IMR-90 (cell line): ENCODE results near the gene PPP1CA. TPM values are rescaled to one million over a fixed set of nuclear protein-coding genes. Genes with fewer than 3 reads are reported as not detected.

Experiments
- ATAC-seq: fragments of 200-7000 bp; cut with Tn5 transposase; 2 replicates; pipeline ENCODE4 v1.9.1; 2020; ENCODE audit warnings: low read depth, mild to moderate bottlenecking, moderate library complexity
- BruUV-seq: library from RNA; stranded (reverse); fragments of 400-500 nt; replicated peaks from 2 replicates; lab custom pipeline; 2021; lab: Mats Ljungman, UMichigan
- CTCF ChIA-PET: fragments of 300-600 bp; formaldehyde crosslinking; extraction: SDS; loops from one replicate; lab custom pipeline; 2021; ENCODE audit warnings: antibody characterized with exemption; lab: Yijun Ruan, JAX
- POLR2A ChIA-PET: fragments of 300-600 bp; sonication (Branson Sonifier 250); formaldehyde crosslinking; loops from one replicate; lab custom pipeline; 2022; ENCODE audit warnings: antibody characterized with exemption; ENCODE audit not compliant: unreplicated experiment; lab: Charles Lee
- DNase-seq: peaks from one replicate; pipeline ENCODE4 v3.0.0; 2013
- H2AFZ ChIP-seq: replicated peaks from 2 replicates; pipeline ENCODE3; 2013; ENCODE audit warnings: low read length, mild to moderate bottlenecking; ENCODE audit not compliant: poor library complexity
- H2AK5ac ChIP-seq: 2 replicates; pipeline ENCODE4 v1.6.1; 2013; ENCODE audit warnings: low read depth, low read length, inconsistent platforms
- H2AK9ac ChIP-seq: replicated peaks from 2 replicates; pipeline ENCODE3; 2013; ENCODE audit warnings: mild to moderate bottlenecking, low read depth, low read length, moderate library complexity; ENCODE audit not compliant: poor library complexity
- H2BK120ac ChIP-seq: 2 replicates; pipeline ENCODE4 v1.6.1; 2013; ENCODE audit warnings: low read depth, low read length, inconsistent platforms
- H2BK15ac ChIP-seq: 3 replicates; pipeline ENCODE4 v1.6.1; 2013; ENCODE audit warnings: low read depth, low read length, inconsistent platforms
- H2BK20ac ChIP-seq: 2 replicates; pipeline ENCODE4 v1.6.1; 2013; ENCODE audit warnings: low read depth, mild to moderate bottlenecking, inconsistent platforms, low read length, moderate library complexity
- H2BK5ac ChIP-seq: 2 replicates; pipeline ENCODE4 v1.6.1; 2013; ENCODE audit warnings: mild to moderate bottlenecking, low read depth, low read length, inconsistent platforms; ENCODE audit not compliant: poor library complexity, severe bottlenecking
- H3K14ac ChIP-seq: replicated peaks from 2 replicates; pipeline ENCODE4 v1.6.1; 2013; ENCODE audit warnings: low read depth, low read length, inconsistent platforms
- H3K18ac ChIP-seq: 2 replicates; pipeline ENCODE4 v1.6.1; 2013; ENCODE audit warnings: low read depth, low read length, control low read depth
- H3K23ac ChIP-seq: 2 replicates; pipeline ENCODE4 v1.6.1; 2013; ENCODE audit warnings: low read depth, low read length, inconsistent platforms
- H3K27ac ChIP-seq: 2 replicates; pipeline ENCODE4 v1.5.1; 2013; ENCODE audit warnings: mild to moderate bottlenecking, control low read depth, low read length; ENCODE audit not compliant: insufficient read depth
- H3K27me3 ChIP-seq: 2 replicates; pipeline ENCODE4 v1.6.1; 2013; ENCODE audit warnings: low read length; ENCODE audit not compliant: control insufficient read depth, insufficient read depth
- H3K36me3 ChIP-seq: 2 replicates; pipeline ENCODE4 v1.6.1; 2013; ENCODE audit warnings: low read length, mixed read lengths; ENCODE audit not compliant: control insufficient read depth, insufficient read depth
- H3K4ac ChIP-seq: 2 replicates; pipeline ENCODE4 v1.6.1; 2013; ENCODE audit warnings: low read depth, low read length, inconsistent platforms
- H3K4me1 ChIP-seq: 2 replicates; pipeline ENCODE4 v1.6.1; 2013; ENCODE audit warnings: low read length, mixed read lengths; ENCODE audit not compliant: control insufficient read depth, insufficient read depth
- H3K4me2 ChIP-seq: 2 replicates; pipeline ENCODE4 v1.6.1; 2013; ENCODE audit warnings: low read depth, mild to moderate bottlenecking, control low read depth, low read length, moderate library complexity
- H3K4me3 ChIP-seq: 2 replicates; pipeline ENCODE4 v1.5.1; 2013; ENCODE audit warnings: low read depth, mild to moderate bottlenecking, control low read depth, low read length, moderate library complexity; ENCODE audit not compliant: insufficient read depth
- H3K56ac ChIP-seq: 2 replicates; pipeline ENCODE4 v1.6.1; 2013; ENCODE audit warnings: low read length, inconsistent platforms; ENCODE audit not compliant: insufficient read depth; ENCODE audit errors: extremely low read depth
- H3K79me1 ChIP-seq, 2 experiments: 2 replicates each; pipeline ENCODE4 v1.6.1; 2013; ENCODE audit warnings: low read length in 2 of 2, inconsistent platforms in 1 of 2, low read depth in 1 of 2
- H3K9ac ChIP-seq: 2 replicates; pipeline ENCODE4 v1.6.1; 2013; ENCODE audit warnings: low read depth, low read length, control low read depth
- H3K9me1 ChIP-seq: 2 replicates; pipeline ENCODE4 v1.6.1; 2013; ENCODE audit warnings: low read length, inconsistent platforms; ENCODE audit not compliant: insufficient read depth
- H3K9me3 ChIP-seq: 2 replicates; pipeline ENCODE4 v1.6.1; 2013; ENCODE audit warnings: low read length; ENCODE audit not compliant: control insufficient read depth, insufficient read depth
- H4K20me1 ChIP-seq: 2 replicates; pipeline ENCODE4 v1.6.1; 2013; ENCODE audit warnings: low read length, inconsistent platforms; ENCODE audit not compliant: insufficient read depth
- H4K5ac ChIP-seq: 2 replicates; pipeline ENCODE4 v1.6.1; 2013; ENCODE audit warnings: mild to moderate bottlenecking, low read depth, low read length, control low read depth
- H4K8ac ChIP-seq, 2 experiments: 2 replicates each; pipeline ENCODE4 v1.6.1; 2013; ENCODE audit warnings: low read depth in 2 of 2, low read length in 2 of 2, control low read depth in 1 of 2, inconsistent platforms in 1 of 2
- H4K91ac ChIP-seq: 2 replicates; pipeline ENCODE4 v1.6.1; 2013; ENCODE audit warnings: low read depth, low read length, inconsistent platforms; ENCODE audit not compliant: insufficient read depth
- BHLHE40 ChIP-seq: fragments of 150-350 bp; IDR thresholded peaks from 2 replicates; pipeline ENCODE4 v1.6.1; 2016; ENCODE audit warnings: mild to moderate bottlenecking, low read depth, low read length
- CEBPB ChIP-seq: IDR thresholded peaks from 2 replicates; pipeline ENCODE4 v1.6.1; 2012; ENCODE audit warnings: low read depth, low read length, improper control_type of control experiment
- CHD1 ChIP-seq: IDR thresholded peaks from 2 replicates; pipeline ENCODE4 v1.6.1; 2012; ENCODE audit warnings: low read depth, low read length, improper control_type of control experiment
- FOS ChIP-seq: fragments of 150-350 bp; IDR thresholded peaks from 2 replicates; pipeline ENCODE4 v1.6.1; 2016; ENCODE audit warnings: low read depth, low read length
- MAFK ChIP-seq: IDR thresholded peaks from 2 replicates; pipeline ENCODE4 v1.6.1; 2012; ENCODE audit warnings: low read depth, low read length, improper control_type of control experiment
- MAZ ChIP-seq: IDR thresholded peaks from 2 replicates; pipeline ENCODE4 v1.6.1; 2012; ENCODE audit warnings: low read depth, mild to moderate bottlenecking, low read length, improper control_type of control experiment, moderate library complexity, borderline replicate concordance
- MXI1 ChIP-seq: IDR thresholded peaks from 2 replicates; pipeline ENCODE4 v1.6.1; 2012; ENCODE audit warnings: low read depth, mild to moderate bottlenecking, low read length, moderate library complexity, borderline replicate concordance
- NFE2L2 ChIP-seq: fragments of 150-350 bp; IDR thresholded peaks from 2 replicates; pipeline ENCODE4 v1.6.1; 2016; ENCODE audit warnings: low read depth, mild to moderate bottlenecking, low read length
- POLR2A ChIP-seq: IDR thresholded peaks from 2 replicates; pipeline ENCODE4 v1.6.1; 2012; ENCODE audit warnings: mild to moderate bottlenecking, low read depth, low read length
- RAD21 ChIP-seq: IDR thresholded peaks from 2 replicates; pipeline ENCODE4 v1.6.1; 2012; ENCODE audit warnings: low read length, improper control_type of control experiment
- RCOR1 ChIP-seq: IDR thresholded peaks from 2 replicates; pipeline ENCODE4 v1.6.1; 2012; ENCODE audit warnings: mild to moderate bottlenecking, low read length, improper control_type of control experiment; ENCODE audit not compliant: insufficient replicate concordance
- RFX5 ChIP-seq: IDR thresholded peaks from 2 replicates; pipeline ENCODE4 v1.8.0; 2012; ENCODE audit warnings: low read depth, mild to moderate bottlenecking, low read length, moderate library complexity
- SMC3 ChIP-seq: fragments of 150-350 bp; IDR thresholded peaks from 2 replicates; pipeline ENCODE4 v1.6.1; 2016; ENCODE audit warnings: low read depth, mild to moderate bottlenecking, antibody characterized with exemption, low read length, moderate library complexity
- WGBS, 2 experiments: methylation state at CpG; one replicate each; pipeline versions ENCODE4 v1.1.5 to v1.1.7; 2013; ENCODE audit warnings: missing lambda C conversion rate in 2 of 2; ENCODE audit not compliant: insufficient read length in 1 of 2; ENCODE audit errors: extremely low coverage in 2 of 2; 5-methylcytosine and 5-hydroxymethylcytosine counted together
- dilution Hi-C: fragments of 300-500 bp; cut with HindIII; formaldehyde crosslinking; loops from one replicate; pipeline ENCODE4 v1.14.3; 2018; ENCODE audit warnings: low sequenced_read_pairs; ENCODE audit not compliant: unreplicated experiment
- in situ Hi-C: fragments of 300-500 bp; cut with MboI; formaldehyde crosslinking; loops from 3 replicates; pipeline ENCODE4 v1.14.3; 2019; ENCODE audit warnings: low sequenced_read_pairs, inconsistent platforms, mixed read lengths
- intact Hi-C: fragments of 100-400 bp; cut with micrococcal nuclease; formaldehyde crosslinking; loops from 2 replicates; pipeline ENCODE4 v1.10.0; 2022
- polyA plus RNA-seq, 3 experiments: library from polyadenylated mRNA; depleted of rRNA; stranded (reverse); fragments of >200 nt; gene quantifications; 2 replicates each; pipeline ENCODE4 v1.2.3, GENCODE V29; 2012; ENCODE audit warnings: low replicate concordance in 1 of 3
- total RNA-seq: library from RNA; depleted of rRNA; stranded (reverse); fragments of >200 nt; gene quantifications from 2 replicates; pipeline ENCODE4 v1.2.3, GENCODE V29; 2012
- TF ChIP-seq, protein P1 (sequence below): conservative IDR thresholded peaks from 2 replicates; pipeline ENCODE4 v1.5.1; 2012; ENCODE audit warnings: mild to moderate bottlenecking, low read depth, low read length, improper control_type of control experiment
- TF ChIP-seq, protein P2 (sequence below): fragments of 150-350 bp; IDR thresholded peaks from 2 replicates; pipeline ENCODE4 v1.6.1; 2016; ENCODE audit warnings: low read depth, mild to moderate bottlenecking, low read length, moderate library complexity, borderline replicate concordance
- TF ChIP-seq, protein P3 (sequence below): fragments of 150-350 bp; IDR thresholded peaks from 2 replicates; pipeline ENCODE4 v1.6.1; 2017; ENCODE audit warnings: mild to moderate bottlenecking, antibody characterized with exemption, low read length, low read depth

The PPP1CA gene
- total and polyA plus RNA-seq, 2 of the 4 experiments (the other 2 are of a cell fraction): 228 to 313 TPM

DNA sequence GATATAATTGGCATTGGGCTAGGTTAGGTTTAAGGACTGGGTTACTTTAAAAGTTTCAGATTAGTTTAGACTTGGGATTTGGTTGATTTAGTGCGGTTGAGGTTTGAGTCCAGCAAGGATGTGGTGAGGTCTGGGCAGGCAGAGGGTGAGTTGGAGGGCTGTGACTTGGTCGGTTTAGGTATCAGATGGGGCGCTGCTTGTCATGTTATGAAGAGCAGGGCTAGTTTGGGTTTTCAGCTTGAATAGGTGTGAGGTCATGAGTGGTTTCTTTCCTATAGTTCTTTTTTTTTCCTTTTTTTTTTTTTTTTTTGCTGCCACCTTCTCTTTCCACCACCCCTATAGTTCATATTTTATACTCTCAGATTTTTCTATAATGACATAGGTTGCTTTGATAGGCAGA is 33.0 kb downstream of the PPP1CA start:
- Histone ChIP-seq H3K4me3 (no peak overlapping the region), H2BK120ac (peak overlapping the region; percentile 48; the same call in 1 of the 2 replicates), H3K56ac (no peak overlapping the region), H3K79me1 (peaks cover 5 to 79% of the 10 kb centered on the region in 2 experiments; a peak in 3 of 4 replicates), H2AFZ (no peak overlapping the region), H3K23ac (peak overlapping the region; percentile 79; the same call in 1 of the 2 replicates), H3K14ac (0 out of 2 replicates have a peak overlapping the region, but pooled peaks have one; percentile 54), H2BK15ac (no peak overlapping the region; the same call in 2 of the 3 replicates), H2AK9ac (no peak overlapping the region), H4K20me1 (peaks cover 67% of the 10 kb centered on the region), H2BK20ac (peak overlapping the region; percentile 80), H2AK5ac (peak overlapping the region; percentile 57; the same call in 1 of the 2 replicates), H3K27me3 (no peaks in the 10 kb centered on the region), H4K5ac (no peak overlapping the region), H4K8ac (no peak overlapping the region), H3K27ac (no peak overlapping the region), H3K9me1 (peaks cover 48% of the 10 kb centered on the region), H3K9me3 (no peaks in the 10 kb centered on the region), H3K4me2 (no peak overlapping the region), H3K4ac (peak overlapping the region; percentile 79), H3K4me1 (peaks cover 53% of the 10 kb centered on the region), H3K36me3 (peaks cover 26% of the 10 kb centered on the region), H4K91ac (no peak overlapping the region), H3K9ac (no peak overlapping the region), H3K18ac (no peak overlapping the region), H2BK5ac (no peak overlapping the region)
- DNase-seq (no peak), ATAC-seq (no peak)
- BruUV-seq: no TSS peak
- POLR2A ChIA-PET: no interaction called here
- in situ Hi-C loops: no loop called here
- dilution Hi-C loops: no loop called here
- intact Hi-C loops: no loop called here
- CTCF ChIA-PET: interaction anchor here (1.6 kb wide), 1 partner anchor 17 kb away, joined by 4 read pairs; no protein-coding TSS in a partner anchor
- TF ChIP-seq MAZ (no peak), MXI1 (no peak), BHLHE40 (no peak), NFE2L2 (no peak), RAD21 (no peak), RCOR1 (no peak), CEBPB (no peak), POLR2A (no peak), FOS (no peak), CHD1 (no peak), MAFK (no peak), RFX5 (no peak), SMC3 (no peak)
- TF ChIP-seq, protein P1, sequence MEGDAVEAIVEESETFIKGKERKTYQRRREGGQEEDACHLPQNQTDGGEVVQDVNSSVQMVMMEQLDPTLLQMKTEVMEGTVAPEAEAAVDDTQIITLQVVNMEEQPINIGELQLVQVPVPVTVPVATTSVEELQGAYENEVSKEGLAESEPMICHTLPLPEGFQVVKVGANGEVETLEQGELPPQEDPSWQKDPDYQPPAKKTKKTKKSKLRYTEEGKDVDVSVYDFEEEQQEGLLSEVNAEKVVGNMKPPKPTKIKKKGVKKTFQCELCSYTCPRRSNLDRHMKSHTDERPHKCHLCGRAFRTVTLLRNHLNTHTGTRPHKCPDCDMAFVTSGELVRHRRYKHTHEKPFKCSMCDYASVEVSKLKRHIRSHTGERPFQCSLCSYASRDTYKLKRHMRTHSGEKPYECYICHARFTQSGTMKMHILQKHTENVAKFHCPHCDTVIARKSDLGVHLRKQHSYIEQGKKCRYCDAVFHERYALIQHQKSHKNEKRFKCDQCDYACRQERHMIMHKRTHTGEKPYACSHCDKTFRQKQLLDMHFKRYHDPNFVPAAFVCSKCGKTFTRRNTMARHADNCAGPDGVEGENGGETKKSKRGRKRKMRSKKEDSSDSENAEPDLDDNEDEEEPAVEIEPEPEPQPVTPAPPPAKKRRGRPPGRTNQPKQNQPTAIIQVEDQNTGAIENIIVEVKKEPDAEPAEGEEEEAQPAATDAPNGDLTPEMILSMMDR: no peak
- TF ChIP-seq, protein P2, sequence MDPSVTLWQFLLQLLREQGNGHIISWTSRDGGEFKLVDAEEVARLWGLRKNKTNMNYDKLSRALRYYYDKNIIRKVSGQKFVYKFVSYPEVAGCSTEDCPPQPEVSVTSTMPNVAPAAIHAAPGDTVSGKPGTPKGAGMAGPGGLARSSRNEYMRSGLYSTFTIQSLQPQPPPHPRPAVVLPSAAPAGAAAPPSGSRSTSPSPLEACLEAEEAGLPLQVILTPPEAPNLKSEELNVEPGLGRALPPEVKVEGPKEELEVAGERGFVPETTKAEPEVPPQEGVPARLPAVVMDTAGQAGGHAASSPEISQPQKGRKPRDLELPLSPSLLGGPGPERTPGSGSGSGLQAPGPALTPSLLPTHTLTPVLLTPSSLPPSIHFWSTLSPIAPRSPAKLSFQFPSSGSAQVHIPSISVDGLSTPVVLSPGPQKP: no peak
- TF ChIP-seq, protein P3, sequence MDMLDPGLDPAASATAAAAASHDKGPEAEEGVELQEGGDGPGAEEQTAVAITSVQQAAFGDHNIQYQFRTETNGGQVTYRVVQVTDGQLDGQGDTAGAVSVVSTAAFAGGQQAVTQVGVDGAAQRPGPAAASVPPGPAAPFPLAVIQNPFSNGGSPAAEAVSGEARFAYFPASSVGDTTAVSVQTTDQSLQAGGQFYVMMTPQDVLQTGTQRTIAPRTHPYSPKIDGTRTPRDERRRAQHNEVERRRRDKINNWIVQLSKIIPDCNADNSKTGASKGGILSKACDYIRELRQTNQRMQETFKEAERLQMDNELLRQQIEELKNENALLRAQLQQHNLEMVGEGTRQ: no peak
- WGBS, 2 experiments: 100% methylated on average over 1 of the region's 3 CpGs; no CpG with 5 or more reads in 1 of the 2 experiments
